PFSK-1 (cell line): Measurements from ENCODE around the gene CPT1A.

Experiments
- POLR2AphosphoS5 ChIP-seq: IDR thresholded peaks from 2 replicates; pipeline ENCODE4 v1.6.1; 2012; ENCODE audit warnings: low read depth, mild to moderate bottlenecking, control low read depth, low read length, moderate library complexity
- REST ChIP-seq, 2 experiments: IDR thresholded peaks; 2 replicates each; pipeline versions ENCODE4 v1.6.1 to v1.8.0; 2011 to 2012; ENCODE audit warnings: low read depth in 2 of 2, low read length in 2 of 2, control low read depth in 1 of 2, inconsistent platforms in 1 of 2, mild to moderate bottlenecking in 1 of 2, moderate library complexity in 1 of 2; ENCODE audit not compliant: insufficient read depth in 1 of 2
- TAF1 ChIP-seq: IDR thresholded peaks from 2 replicates; pipeline ENCODE4 v1.6.1; 2012; ENCODE audit warnings: low read length, control low read depth, borderline replicate concordance; ENCODE audit not compliant: insufficient read depth

GRCh38 chr11:68759991-68760390, 81.7 kb downstream of the CPT1A start:
- no peak for TF ChIP-seq TAF1
- TF ChIP-seq POLR2AphosphoS5: no peak
- no peak for TF ChIP-seq REST (IDR thresholded peaks at IDR 0.05; ENCODE audit: insufficient read depth in 1 of 2, low read depth in 2 of 2, low read length in 2 of 2)
